NCI-H2227 (cell line): ENCODE results near the gene NUMA1.

ENCODE experiments used
- DNase-seq: peaks from one replicate; lab custom pipeline; 2025; ENCODE audit not compliant: unreplicated experiment; lab: John Stamatoyannopoulos, UW

NUMA1 gene

DNA sequence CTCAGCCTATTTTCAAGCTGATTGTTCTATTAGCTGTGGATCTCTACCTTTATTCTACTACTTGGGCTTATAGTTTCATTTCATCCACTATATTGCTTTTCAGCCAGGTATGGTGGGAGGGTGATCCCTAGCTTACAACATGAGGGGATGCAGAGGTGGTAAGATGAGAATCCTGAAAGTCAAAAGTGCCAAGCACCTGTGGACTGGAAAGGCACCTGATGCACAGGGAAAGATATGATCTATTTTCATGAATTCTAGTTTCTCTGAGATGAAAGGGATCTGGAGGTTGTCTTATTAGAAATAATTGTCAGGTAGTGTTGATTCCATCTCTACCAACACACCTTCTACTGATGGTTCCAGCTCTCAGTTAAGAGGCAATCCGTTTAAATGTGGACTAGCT is 103.3 kb downstream of the NUMA1 start:
- no peak for DNase-seq

DNA sequence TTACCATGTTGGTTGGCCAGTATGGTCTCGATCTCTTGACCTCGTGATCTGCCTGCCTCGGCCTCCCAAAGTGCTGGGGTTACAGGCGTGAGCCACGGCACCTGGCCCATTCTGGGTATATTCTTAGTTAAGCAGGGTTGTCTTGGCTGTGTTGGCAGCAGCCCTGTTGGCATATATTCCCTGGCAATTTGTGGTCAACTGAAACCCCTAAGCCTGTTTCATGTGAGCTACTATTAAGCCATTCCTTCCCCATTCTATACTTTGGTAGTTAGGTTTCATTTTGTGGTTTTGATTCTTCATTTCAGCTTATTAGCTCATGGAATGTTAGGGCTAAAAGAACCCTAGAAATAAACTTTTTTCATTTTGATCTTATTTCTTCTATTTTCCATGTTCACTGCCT is 103.8 kb downstream of the NUMA1 start:
- no peak for DNase-seq

DNA sequence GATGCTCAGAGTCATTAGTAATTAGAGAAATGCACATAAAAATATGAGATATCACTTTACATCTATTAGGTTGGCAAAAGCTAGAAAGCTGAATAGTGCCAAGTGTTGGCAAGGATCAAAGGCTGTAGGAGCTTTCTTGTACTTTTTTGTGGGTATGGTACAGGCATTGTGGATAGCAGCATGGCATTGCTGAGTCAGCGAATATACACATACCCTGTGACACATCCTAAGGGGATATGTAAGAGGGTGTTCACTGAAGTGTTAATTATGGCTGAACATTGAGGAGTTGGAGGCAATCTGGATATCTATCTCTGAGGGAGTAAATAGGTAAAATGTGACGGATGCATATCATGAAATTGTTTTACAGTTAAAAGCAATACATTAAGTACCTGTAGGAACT is 108.7 kb downstream of the NUMA1 start:
- DNase-seq: no peak

DNA sequence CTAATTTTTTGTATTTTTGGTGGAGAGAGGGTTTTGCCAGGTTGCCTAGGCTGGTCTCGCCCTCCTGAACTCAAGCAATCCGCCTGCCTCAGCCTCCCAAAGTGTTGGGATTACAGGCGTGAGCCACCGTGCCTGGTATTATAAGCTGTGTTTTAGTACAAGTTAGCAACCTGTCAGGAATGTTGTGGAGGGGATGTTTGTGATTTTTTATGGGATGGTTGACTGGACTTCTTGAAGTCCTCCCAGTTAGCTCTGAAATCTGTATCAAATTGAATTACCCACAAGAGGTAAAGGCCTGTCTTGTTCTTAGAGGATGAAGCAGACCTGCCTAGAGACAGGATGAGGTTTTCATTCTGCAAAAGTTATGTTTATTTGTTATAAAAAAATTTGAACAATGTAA is 115.7 kb downstream of the NUMA1 start:
- DNase-seq: no peak

DNA sequence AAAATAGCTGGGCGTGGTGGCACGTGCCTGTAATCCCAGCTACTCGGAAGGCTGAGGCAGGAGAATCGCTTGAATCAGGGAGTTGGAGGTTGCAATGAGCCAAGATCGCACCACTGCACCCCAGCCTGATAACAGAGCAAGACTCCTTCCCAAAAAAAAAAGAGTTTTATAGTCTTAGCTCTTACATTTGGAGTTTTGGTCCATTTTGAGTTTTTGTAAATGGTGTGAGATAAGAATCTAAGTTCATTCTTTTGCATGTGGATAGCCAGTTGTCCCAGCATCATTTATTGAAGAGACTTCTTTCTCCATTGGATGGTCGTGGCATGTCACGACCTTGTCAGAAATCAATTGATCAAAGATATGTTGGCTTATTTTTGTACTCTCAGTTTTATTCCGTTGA is 116.9 kb downstream of the NUMA1 start:
- no peak for DNase-seq

DNA sequence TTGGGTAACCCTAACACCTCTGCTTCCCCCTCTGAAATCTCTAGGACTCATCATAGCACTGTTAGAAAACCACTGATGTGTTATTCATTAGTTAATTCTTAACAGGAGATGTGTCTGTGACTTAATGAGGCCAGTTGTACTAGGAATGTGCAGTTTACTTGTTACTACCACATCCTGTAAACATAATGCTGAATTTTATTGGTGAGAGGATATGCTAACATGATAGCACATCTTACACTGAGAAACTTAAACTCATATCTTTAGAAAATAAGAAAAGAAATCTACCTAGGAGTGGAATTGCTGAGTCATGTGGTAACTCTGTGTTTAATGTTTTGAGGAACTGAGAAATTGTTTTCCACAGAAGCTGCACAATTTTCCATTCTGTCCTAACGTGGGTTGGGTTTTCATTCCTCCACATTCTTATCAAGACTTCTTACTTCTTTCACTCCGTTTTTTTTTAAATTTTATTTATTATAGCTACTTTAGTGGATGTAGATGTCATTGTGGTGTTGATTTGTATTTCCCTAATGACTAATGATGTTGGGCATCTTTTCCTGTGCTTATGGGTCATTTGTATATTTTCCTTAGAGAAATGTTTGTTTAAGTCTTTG is 117.8 kb downstream of the NUMA1 start:
- DNase-seq: no peak

DNA sequence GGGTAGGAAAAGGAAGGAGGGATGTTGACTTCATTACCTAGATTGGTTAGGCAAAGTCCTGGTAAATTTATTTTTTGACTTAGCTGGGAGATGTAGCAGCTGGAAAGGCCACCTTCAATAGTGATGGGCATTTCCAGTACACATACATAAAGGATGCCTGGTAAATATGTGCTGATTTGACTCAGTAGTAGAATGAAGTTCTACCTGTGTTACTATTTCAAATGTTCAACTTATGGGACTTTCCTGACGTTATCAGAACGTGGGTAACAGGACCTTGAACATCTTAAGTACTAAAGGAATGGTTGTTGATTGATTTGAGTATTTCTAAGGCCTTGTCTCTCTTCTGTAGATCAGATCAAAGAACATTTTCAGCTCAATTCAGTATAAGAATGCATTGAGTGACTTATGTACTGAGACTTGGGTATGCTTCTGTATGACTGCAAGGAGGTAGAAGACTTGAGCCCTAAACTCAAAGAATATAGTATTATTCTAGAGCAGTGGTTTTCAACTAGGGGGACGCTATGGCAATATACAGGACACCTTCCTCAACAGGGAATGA is 124.4 kb downstream of the NUMA1 start:
- no peak for DNase-seq
